ENCODE data around the gene PIK3R5. TPM values are rescaled to one million over a fixed set of nuclear protein-coding genes. Genes with fewer than 3 reads are reported as not detected.
A peak's percentile ranks its signal among the peaks of the same experiment; 100 is the strongest.

PIK3R5 gene
- polyA plus RNA-seq, 3 donors: 32.1 to 127 (median 47.5) TPM

DNA sequence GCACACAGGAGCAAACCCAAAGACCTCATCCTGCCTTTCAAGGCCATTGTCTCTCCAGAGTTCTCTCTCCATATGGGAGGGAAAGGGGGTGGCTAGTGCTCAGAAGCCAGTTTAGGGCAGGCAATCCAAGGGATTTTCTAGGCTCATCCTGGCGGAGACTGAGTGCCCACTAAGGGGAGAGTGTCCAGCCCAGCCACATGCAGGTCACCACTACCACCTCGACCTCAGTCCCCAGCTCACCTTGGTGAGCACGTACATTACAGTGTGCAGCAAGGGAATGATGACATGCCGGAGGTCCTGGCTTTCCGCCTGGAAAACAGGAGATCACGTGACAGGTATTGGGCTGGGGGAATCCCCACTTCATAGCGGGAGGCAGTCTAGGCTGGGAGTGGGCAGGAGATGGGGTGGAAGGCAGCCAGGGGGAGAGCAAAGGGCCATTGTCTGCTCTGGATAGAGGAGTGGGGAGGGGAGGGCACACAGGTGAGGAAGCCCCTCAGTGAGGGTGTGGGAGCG is 127.9 kb downstream of the PIK3R5 start:
- Mint-ChIP-seq H3K4me1 (peaks cover 7% of the 10 kb centered on the region), H3K27ac (peak overlapping the region in 2 of 7 donors; percentile 6 to 33), H3K36me3 (peaks cover 70 to 82% of the 10 kb centered on the region in 2 donors), H3K27me3 (ENCODE audit: low read depth in 3 of 3) (peaks cover 0 to 2% (median 0%) of the 10 kb centered on the region in 3 donors), H3K9me3 (peaks cover 0 to 3% (median 0%) of the 10 kb centered on the region in 7 donors), H3K4me3 (no peak overlapping the region)
- no peak for DNase-seq
- 96% methylated on average over 5 of the region's 8 CpGs for WGBS (ENCODE audit: insufficient coverage)
- intact Hi-C loops (cut with micrococcal nuclease): no loop called here
- no peak overlapping the region for H3K9ac ChIP-seq (ENCODE audit: insufficient read depth, low read length, poor library complexity, severe bottlenecking)
- peaks cover 62 to 77% of the 10 kb centered on the region in 2 donors for H3K36me3 ChIP-seq (replicated peaks in 1 of 2; ENCODE audit: control insufficient read depth in 1 of 2, insufficient read depth in 2 of 2, low read length in 2 of 2)
- peaks cover 2 to 6% of the 10 kb centered on the region in 2 donors for H3K4me1 ChIP-seq (ENCODE audit: control insufficient read depth in 1 of 2, insufficient read depth in 2 of 2, low read length in 2 of 2)
- TF ChIP-seq, protein P1, sequence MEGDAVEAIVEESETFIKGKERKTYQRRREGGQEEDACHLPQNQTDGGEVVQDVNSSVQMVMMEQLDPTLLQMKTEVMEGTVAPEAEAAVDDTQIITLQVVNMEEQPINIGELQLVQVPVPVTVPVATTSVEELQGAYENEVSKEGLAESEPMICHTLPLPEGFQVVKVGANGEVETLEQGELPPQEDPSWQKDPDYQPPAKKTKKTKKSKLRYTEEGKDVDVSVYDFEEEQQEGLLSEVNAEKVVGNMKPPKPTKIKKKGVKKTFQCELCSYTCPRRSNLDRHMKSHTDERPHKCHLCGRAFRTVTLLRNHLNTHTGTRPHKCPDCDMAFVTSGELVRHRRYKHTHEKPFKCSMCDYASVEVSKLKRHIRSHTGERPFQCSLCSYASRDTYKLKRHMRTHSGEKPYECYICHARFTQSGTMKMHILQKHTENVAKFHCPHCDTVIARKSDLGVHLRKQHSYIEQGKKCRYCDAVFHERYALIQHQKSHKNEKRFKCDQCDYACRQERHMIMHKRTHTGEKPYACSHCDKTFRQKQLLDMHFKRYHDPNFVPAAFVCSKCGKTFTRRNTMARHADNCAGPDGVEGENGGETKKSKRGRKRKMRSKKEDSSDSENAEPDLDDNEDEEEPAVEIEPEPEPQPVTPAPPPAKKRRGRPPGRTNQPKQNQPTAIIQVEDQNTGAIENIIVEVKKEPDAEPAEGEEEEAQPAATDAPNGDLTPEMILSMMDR (IDR thresholded peaks at IDR 0.05): no peak
- H3K27ac ChIP-seq (ENCODE audit: low read depth in 1 of 2, low read length in 2 of 2): no peak overlapping the region
- no peak overlapping the region for H2AFZ ChIP-seq (ENCODE audit: insufficient read depth, low read depth, low read length, poor library complexity, severe bottlenecking)
- no peak overlapping the region for H3K4me3 ChIP-seq (replicated peaks in 1 of 3; ENCODE audit: low read depth in 2 of 3, low read length in 3 of 3)
- no peak overlapping the region for H3K4me2 ChIP-seq (replicated peaks; ENCODE audit: extremely low read depth, low read length, poor library complexity, severe bottlenecking)
- H3K27me3 ChIP-seq (ENCODE audit: control insufficient read depth in 2 of 2, insufficient read depth in 2 of 2, low read length in 2 of 2): no peaks in the 10 kb centered on the region
- H3K9me3 ChIP-seq (replicated peaks in 1 of 2; ENCODE audit: control insufficient read depth in 1 of 2, insufficient read depth in 1 of 2, low read length in 2 of 2): no peaks in the 10 kb centered on the region
- H3K79me2 ChIP-seq (ENCODE audit: insufficient read depth, low read length): no peaks in the 10 kb centered on the region
- H4K20me1 ChIP-seq (ENCODE audit: insufficient read depth, low read length): peaks cover 5% of the 10 kb centered on the region

DNA sequence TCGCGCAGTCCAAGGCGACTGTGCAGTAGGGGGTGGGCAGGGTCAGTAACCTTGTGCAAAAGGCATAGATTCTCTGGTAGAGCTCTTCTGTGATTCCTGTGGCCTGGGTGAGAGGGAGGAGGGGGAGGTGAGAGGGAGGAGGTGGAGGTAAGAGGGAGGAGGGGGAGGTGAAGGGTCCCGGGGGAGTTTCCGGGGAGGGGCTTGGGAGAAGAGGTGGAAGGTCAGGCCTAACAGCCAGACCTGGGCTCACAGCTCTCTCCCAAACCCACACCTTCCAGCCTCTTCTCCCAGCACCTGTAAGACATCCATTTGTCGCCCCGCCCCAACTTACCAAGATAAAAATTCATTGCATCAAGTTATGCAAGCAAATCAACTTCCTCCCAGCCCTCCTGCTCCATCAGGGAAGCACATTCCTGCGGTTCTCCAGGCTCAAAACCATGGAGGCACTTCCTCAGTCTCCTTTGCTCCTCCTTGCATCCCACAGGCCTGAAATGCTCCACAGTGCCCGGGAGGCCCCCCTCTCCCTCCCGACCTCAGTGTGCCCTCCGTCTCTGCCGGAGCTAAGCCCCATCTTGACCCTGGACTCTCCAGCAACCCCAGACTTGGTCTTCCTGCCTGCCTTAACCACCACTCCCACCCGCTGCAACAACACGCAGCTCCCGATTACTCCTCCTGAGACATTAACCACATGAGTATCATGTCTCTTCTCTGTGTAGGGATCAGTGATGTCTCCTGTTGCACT is 128.5 kb downstream of the PIK3R5 start:
- H3K9me3 Mint-ChIP-seq: peaks cover 0 to 3% (median 0%) of the 10 kb centered on the region in 7 donors
- Histone ChIP-seq H3K4me2 (replicated peaks; ENCODE audit: extremely low read depth, low read length, poor library complexity, severe bottlenecking) (no peak overlapping the region), H3K4me1 (ENCODE audit: control insufficient read depth in 1 of 2, insufficient read depth in 2 of 2, low read length in 2 of 2) (peaks cover 0 to under 1% of the 10 kb centered on the region in 2 donors), H3K4me3 (replicated peaks in 1 of 3; ENCODE audit: low read depth in 2 of 3, low read length in 3 of 3) (no peak overlapping the region), H3K27ac (ENCODE audit: low read depth in 1 of 2, low read length in 2 of 2) (no peak overlapping the region), H4K20me1 (ENCODE audit: insufficient read depth, low read length) (peaks cover 2% of the 10 kb centered on the region), H3K36me3 (replicated peaks in 1 of 2; ENCODE audit: control insufficient read depth in 1 of 2, insufficient read depth in 2 of 2, low read length in 2 of 2) (peaks cover 62 to 78% of the 10 kb centered on the region in 2 donors), H3K27me3 (ENCODE audit: control insufficient read depth in 2 of 2, insufficient read depth in 2 of 2, low read length in 2 of 2) (no peaks in the 10 kb centered on the region), H3K9ac (ENCODE audit: insufficient read depth, low read length, poor library complexity, severe bottlenecking) (no peak overlapping the region), H3K9me3 (replicated peaks in 1 of 2; ENCODE audit: control insufficient read depth in 1 of 2, insufficient read depth in 1 of 2, low read length in 2 of 2) (no peaks in the 10 kb centered on the region), H2AFZ (ENCODE audit: insufficient read depth, low read depth, low read length, poor library complexity, severe bottlenecking) (no peak overlapping the region), H3K79me2 (ENCODE audit: insufficient read depth, low read length) (no peaks in the 10 kb centered on the region)
- H3K4me1 Mint-ChIP-seq: peaks cover 2% of the 10 kb centered on the region
- intact Hi-C loops (cut with micrococcal nuclease): no loop called here
- no peak overlapping the region for H3K4me3 Mint-ChIP-seq
- peak overlapping the region in 1 of 7 donors; percentile 33 for H3K27ac Mint-ChIP-seq
- H3K36me3 Mint-ChIP-seq: peaks cover 67 to 76% of the 10 kb centered on the region in 2 donors
- 94% methylated on average over 13 of the region's 15 CpGs for WGBS (ENCODE audit: insufficient coverage)
- H3K27me3 Mint-ChIP-seq (ENCODE audit: low read depth in 3 of 3): peaks cover 0 to 2% (median 0%) of the 10 kb centered on the region in 3 donors
- DNase-seq: no peak
- TF ChIP-seq, protein P1 (IDR thresholded peaks at IDR 0.05): no peak
